T-helper 1 cell treated with Interleukin-12 subunit alpha and Interleukin-12 subunit beta and Interleukin-4 antibody, amounts not matched to agents 30 μg/mL and 1 μg/mL, for 36 hours (primary cell): ENCODE measurements around the gene APOBEC3F.
"Not testable (repeated sequence)": the region's sequence is repeated elsewhere in the genome, so short reads cannot be mapped to it uniquely, and the experiment has no call there.

ENCODE experiments used
- H3K27ac Mint-ChIP-seq: one replicate; pipeline ENCODE4 v1.8.0; 2021; ENCODE audit warnings: mild to moderate bottlenecking, mixed read lengths
- H3K27me3 Mint-ChIP-seq: one replicate; pipeline ENCODE4 v1.8.0; 2021; ENCODE audit warnings: low read depth, mixed read lengths
- H3K36me3 Mint-ChIP-seq: one replicate; pipeline ENCODE4 v1.8.0; 2021; ENCODE audit warnings: low read depth, mixed read lengths
- H3K4me1 Mint-ChIP-seq: one replicate; pipeline ENCODE4 v1.8.0; 2021; ENCODE audit warnings: low read depth, mixed read lengths
- H3K4me3 Mint-ChIP-seq: one replicate; pipeline ENCODE4 v1.8.0; 2021; ENCODE audit warnings: mild to moderate bottlenecking, moderate library complexity, mixed read lengths
- H3K9me3 Mint-ChIP-seq: one replicate; pipeline ENCODE4 v1.8.0; 2021; ENCODE audit warnings: mixed read lengths

The APOBEC3F gene

DNA sequence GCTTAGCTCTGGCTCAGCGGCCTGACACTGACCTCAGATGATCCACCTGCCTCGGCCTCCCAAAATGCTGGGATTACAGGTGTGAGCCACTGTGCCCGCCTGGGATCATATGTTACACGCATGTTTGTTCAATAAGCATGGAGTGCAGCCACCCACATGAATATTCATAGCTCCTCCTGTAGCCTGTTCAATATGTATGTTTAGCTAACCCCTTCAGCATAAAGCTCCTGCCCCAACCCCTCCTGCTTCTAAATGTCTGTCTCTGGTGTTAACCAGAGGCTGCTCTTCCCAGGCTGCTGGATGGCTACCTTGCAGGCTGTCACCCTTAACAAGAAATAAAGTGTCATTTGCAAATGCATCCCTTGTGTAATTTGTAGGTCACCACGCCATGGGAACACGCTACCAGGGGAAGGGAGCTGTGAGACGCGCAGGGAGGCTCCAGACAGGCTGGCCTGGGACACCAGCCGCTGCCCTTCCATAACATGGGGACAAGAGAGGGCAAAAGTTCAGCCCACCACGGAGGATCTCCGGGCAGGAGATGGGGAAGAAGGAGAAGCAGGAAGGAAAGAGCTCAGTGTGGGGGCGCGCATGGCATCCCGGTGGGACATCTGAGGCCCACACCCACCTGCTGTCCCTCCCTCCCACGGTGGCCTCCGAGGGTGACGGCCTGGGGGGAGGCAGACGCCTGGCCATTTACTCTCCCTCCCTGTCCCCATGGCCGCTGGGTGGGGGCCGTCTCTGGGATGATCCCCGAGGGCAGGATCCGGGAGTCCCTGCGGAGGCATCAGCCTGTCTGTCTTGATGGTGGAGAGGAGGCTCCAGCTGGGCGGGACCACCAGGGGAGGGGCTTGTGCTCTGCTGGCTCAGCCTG lies 35.7 kb downstream of the APOBEC3F start:
- peaks cover 32% of the 10 kb centered on the region for H3K4me1 Mint-ChIP-seq
- peak overlapping the region; percentile 79 for H3K27ac Mint-ChIP-seq
- H3K36me3 Mint-ChIP-seq = peaks cover 24% of the 10 kb centered on the region
- peak overlapping the region; percentile 69 for H3K4me3 Mint-ChIP-seq
- H3K27me3 Mint-ChIP-seq, H3K9me3 Mint-ChIP-seq: not testable (repeated sequence)

DNA sequence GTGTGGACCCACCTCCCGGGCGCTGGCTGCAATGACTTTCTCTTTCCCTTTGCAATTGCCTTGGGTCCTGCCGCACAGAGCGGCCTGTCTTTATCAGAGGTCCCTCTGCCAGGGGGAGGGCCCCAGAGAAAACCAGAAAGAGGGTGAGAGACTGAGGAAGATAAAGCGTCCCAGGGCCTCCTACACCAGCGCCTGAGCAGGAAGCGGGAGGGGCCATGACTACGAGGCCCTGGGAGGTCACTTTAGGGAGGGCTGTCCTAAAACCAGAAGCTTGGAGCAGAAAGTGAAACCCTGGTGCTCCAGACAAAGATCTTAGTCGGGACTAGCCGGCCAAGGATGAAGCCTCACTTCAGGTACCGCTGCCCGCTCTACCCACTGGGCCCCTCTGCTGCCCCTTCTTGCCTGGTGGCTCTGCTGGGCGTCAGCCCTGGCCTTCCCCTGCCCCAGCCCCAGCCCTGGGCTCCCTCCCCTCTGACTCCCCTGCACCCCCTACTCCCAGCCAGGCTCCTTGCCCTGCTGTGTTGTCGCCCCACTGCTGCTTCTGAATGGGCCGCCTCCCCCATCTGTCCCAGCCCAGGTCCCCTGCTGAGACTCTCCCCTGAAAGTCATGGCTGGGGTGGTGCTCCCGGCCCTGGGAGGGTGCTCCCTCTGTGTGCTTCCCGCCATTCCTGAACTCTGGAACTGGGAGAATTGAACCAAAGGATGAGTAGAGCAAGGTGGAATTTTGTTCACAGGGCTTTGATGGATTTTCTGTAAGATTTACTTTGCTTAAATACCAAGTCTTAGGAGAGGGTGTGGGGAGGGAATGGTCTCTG lies 36.6 kb downstream of the APOBEC3F start, which contains the start of gene APOBEC3G:
TSS of gene APOBEC3G (plus strand) at position 250 of the 815 bp plus-strand sequence. CDS start at position 337, 87 bp downstream.
- Mint-ChIP-seq H3K4me3 (peak within 1 kb of the TSS; percentile 89), H3K4me1 (peaks cover 33% of the 10 kb centered on the region), H3K27ac (peak within 1 kb of the TSS; percentile 87), H3K36me3 (peaks cover 32% of the 10 kb centered on the region)
- not testable (repeated sequence) for H3K27me3 Mint-ChIP-seq, H3K9me3 Mint-ChIP-seq

DNA sequence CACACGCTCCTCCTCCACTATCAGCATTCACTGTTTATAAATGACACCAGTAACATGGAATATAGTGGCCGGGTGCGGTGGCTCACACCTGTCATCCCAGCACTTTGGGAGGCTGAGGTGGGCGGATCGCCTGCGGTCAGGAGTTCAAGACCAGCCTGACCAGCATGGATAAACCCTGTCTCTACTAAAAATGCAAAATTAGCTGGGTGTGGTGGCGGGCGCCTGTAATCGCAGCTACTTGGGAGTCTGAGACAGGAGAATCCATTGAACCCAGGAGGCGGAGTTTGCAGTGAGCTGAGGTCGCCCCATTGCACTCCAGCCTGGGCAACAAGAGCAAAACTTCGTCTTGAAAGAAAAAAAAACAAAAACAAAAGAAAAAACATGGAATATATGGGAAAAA lies 37.2 kb downstream of the APOBEC3F start:
- H3K4me3 Mint-ChIP-seq = peak overlapping the region; percentile 89
- peaks cover 35% of the 10 kb centered on the region for H3K4me1 Mint-ChIP-seq
- H3K36me3 Mint-ChIP-seq = peaks cover 35% of the 10 kb centered on the region
- H3K9me3 Mint-ChIP-seq, H3K27me3 Mint-ChIP-seq: not testable (repeated sequence)
- H3K27ac Mint-ChIP-seq = peak overlapping the region; percentile 87

- Mint-ChIP-seq H3K36me3 (peaks cover 38% of the 10 kb centered on the region), H3K27me3 (no peaks in the 10 kb centered on the region), H3K9me3 (no peaks in the 10 kb centered on the region), H3K27ac (peak overlapping the region; percentile 87), H3K4me3 (peak overlapping the region; percentile 89), H3K4me1 (peaks cover 36% of the 10 kb centered on the region)
Measured at GRCh38 chr22:39078329-39078728, 37.7 kb downstream of the APOBEC3F start.

GRCh38 chr22:39079054-39079637 lies 38.5 kb downstream of the APOBEC3F start:
- H3K9me3 Mint-ChIP-seq = not testable (repeated sequence)

DNA sequence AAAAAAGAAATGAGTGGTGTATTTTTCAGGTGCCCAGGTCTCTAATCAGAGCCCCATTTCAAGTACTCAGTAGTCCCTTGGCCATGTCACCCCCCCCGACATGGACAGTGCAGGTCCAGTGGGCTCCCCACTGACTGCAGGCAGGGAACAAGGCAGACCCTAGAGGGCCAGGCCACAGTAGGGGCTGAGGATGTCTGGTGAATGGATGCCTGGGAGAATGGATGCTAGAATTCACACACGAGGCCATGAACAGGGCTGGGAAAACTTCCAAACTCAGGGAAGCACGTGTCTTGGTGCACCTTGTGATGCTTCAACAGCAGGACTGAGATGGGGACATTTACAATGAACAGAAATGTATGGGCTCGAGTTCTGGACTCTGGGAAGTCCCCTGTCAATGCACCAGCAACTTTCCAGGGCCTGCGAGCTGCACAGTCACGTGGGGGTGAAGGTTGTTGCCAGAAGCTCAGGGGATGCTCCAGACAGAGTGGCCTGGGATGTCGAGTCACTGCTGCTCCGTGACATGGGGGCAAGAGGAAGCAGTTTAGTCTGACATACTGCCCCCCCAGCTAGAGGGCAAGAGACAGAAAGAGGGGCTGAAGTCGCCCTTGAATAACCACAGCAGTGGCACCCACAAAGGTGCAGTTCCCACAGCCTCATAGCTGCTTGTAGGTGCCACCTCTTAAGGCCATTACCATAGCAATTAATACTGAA lies 39.5 kb downstream of the APOBEC3F start:
- Mint-ChIP-seq H3K27me3 (no peaks in the 10 kb centered on the region), H3K27ac (peak overlapping the region; percentile 57), H3K4me1 (peaks cover 35% of the 10 kb centered on the region), H3K9me3 (no peaks in the 10 kb centered on the region), H3K4me3 (no peak overlapping the region), H3K36me3 (peaks cover 42% of the 10 kb centered on the region)

More at GRCh38 chr22:39079054-39079637, 38.5 kb downstream of the APOBEC3F start:
- Mint-ChIP-seq H3K36me3 (peaks cover 39% of the 10 kb centered on the region), H3K4me3 (peak overlapping the region; percentile 89), H3K4me1 (peaks cover 36% of the 10 kb centered on the region)
- not testable (repeated sequence) for H3K27me3 Mint-ChIP-seq, H3K27ac Mint-ChIP-seq

DNA sequence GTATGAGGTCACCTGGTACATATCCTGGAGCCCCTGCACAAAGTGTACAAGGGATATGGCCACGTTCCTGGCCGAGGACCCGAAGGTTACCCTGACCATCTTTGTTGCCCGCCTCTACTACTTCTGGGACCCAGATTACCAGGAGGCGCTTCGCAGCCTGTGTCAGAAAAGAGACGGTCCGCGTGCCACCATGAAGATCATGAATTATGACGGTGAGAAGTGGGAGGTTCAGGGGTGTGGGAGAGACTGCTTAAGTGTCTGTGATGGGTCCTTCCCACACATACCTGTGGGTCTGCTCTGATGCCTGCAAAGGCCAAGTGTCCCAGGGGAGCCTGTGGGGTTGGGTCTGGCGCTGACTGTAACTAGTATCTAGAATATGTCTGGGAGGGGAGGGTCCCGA lies 40.4 kb downstream of the APOBEC3F start:
- Mint-ChIP-seq H3K4me1 (peaks cover 36% of the 10 kb centered on the region), H3K27me3 (no peaks in the 10 kb centered on the region), H3K9me3 (no peaks in the 10 kb centered on the region), H3K4me3 (peak overlapping the region; percentile 44), H3K27ac (peak overlapping the region; percentile 26), H3K36me3 (peaks cover 43% of the 10 kb centered on the region)

- Mint-ChIP-seq H3K9me3 (no peaks in the 10 kb centered on the region), H3K27ac (peak overlapping the region; percentile 16), H3K27me3 (no peaks in the 10 kb centered on the region), H3K36me3 (peaks cover 47% of the 10 kb centered on the region), H3K4me3 (peak overlapping the region; percentile 7), H3K4me1 (peaks cover 38% of the 10 kb centered on the region)
Measured at GRCh38 chr22:39081598-39081997, 40.9 kb downstream of the APOBEC3F start.

GRCh38 chr22:39083212-39084165 lies 42.8 kb downstream of the APOBEC3F start:
- Mint-ChIP-seq H3K27me3 (no peaks in the 10 kb centered on the region), H3K4me3 (no peak overlapping the region), H3K27ac (no peak overlapping the region), H3K9me3 (no peaks in the 10 kb centered on the region), H3K4me1 (peaks cover 39% of the 10 kb centered on the region), H3K36me3 (peaks cover 44% of the 10 kb centered on the region)

GRCh38 chr22:39084666-39085065 lies 44.0 kb downstream of the APOBEC3F start:
- H3K27ac Mint-ChIP-seq = no peak overlapping the region
- peaks cover 41% of the 10 kb centered on the region for H3K36me3 Mint-ChIP-seq
- no peaks in the 10 kb centered on the region for H3K9me3 Mint-ChIP-seq
- H3K4me1 Mint-ChIP-seq = peaks cover 48% of the 10 kb centered on the region
- H3K4me3 Mint-ChIP-seq = no peak overlapping the region
- H3K27me3 Mint-ChIP-seq = no peaks in the 10 kb centered on the region

DNA sequence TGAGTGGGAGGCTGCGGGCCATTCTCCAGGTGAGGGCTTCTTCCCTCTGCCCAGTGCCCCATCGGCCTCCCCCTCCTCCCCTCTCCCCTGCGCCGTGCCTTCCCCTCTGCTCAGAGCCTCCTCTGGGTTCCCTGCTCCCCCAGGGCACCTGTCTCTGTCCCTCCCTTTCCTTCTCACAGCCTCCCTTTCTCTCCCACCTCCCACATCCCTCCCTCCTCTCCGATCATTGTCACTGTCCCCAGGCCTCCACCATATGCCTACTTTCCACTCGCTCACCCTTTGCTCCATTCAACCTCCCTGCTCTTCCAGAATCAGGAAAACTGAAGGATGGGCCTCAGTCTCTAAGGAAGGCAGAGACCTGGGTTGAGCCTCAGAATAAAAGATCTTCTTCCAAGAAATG lies 46.4 kb downstream of the APOBEC3F start:
- peaks cover 58% of the 10 kb centered on the region for H3K4me1 Mint-ChIP-seq
- peak overlapping the region; percentile 90 for H3K27ac Mint-ChIP-seq
- no peak overlapping the region for H3K4me3 Mint-ChIP-seq
- H3K27me3 Mint-ChIP-seq = no peaks in the 10 kb centered on the region
- no peaks in the 10 kb centered on the region for H3K9me3 Mint-ChIP-seq
- H3K36me3 Mint-ChIP-seq = peaks cover 23% of the 10 kb centered on the region

GRCh38 chr22:39087881-39088684 lies 47.4 kb downstream of the APOBEC3F start:
- H3K27ac Mint-ChIP-seq = peak overlapping the region; percentile 90
- H3K9me3 Mint-ChIP-seq = no peaks in the 10 kb centered on the region
- H3K36me3 Mint-ChIP-seq = peaks cover 18% of the 10 kb centered on the region
- peak overlapping the region; percentile 3 for H3K4me3 Mint-ChIP-seq
- H3K4me1 Mint-ChIP-seq = peaks cover 66% of the 10 kb centered on the region
- no peaks in the 10 kb centered on the region for H3K27me3 Mint-ChIP-seq
